ENCODE results near the gene RMDN2.
A peak's percentile ranks its signal among the peaks of the same experiment; 100 is the strongest.

RMDN2 gene, protein sequence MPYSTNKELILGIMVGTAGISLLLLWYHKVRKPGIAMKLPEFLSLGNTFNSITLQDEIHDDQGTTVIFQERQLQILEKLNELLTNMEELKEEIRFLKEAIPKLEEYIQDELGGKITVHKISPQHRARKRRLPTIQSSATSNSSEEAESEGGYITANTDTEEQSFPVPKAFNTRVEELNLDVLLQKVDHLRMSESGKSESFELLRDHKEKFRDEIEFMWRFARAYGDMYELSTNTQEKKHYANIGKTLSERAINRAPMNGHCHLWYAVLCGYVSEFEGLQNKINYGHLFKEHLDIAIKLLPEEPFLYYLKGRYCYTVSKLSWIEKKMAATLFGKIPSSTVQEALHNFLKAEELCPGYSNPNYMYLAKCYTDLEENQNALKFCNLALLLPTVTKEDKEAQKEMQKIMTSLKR

DNA sequence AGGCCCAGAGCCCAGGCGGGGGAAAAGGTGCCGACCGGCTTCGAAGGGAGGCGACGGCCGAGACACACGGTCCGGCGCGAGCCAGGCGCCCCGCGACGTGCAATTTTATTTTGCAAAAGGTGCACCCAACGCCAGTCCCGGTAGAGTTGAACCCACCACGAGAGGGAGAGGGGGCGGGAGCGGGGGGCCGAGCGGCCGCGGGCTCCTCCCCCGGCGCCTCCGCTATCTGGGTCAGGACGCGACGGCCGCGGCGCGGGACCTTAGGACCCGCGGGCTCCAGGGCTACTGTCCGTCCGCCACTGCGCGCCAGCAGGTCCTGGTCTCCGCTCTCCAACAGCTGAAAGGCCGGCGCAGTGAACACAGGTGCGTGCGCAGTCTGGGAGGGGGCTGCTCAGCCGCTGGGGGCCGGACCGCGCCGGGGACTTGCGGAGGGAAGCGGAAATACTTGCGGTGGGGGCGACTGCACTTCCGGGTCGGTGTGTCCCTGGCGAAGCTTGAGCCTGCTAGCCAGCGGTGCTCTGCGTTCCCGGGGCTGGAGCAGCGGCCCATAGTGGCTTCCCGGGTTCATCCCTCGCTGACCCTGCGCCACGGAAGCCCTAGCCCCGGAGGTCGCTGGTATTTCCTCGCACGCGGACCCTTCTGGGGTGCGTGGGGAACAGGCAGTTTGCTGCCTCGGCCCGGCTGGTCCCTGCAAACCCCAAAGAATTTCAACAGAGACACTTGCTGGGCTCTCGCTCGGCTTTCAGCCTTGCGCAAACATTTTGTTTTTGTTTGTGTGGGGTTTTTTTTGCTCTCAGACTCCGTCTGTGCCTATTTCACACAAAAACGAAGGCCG is at the start of gene RMDN2:
Gene RMDN2, plus strand, starts transcription at position 225 of the 835 bp plus-strand sequence. CDS start 3,991 bp downstream, outside the sequence.
- DNase-seq = peak; percentile 80

DNA sequence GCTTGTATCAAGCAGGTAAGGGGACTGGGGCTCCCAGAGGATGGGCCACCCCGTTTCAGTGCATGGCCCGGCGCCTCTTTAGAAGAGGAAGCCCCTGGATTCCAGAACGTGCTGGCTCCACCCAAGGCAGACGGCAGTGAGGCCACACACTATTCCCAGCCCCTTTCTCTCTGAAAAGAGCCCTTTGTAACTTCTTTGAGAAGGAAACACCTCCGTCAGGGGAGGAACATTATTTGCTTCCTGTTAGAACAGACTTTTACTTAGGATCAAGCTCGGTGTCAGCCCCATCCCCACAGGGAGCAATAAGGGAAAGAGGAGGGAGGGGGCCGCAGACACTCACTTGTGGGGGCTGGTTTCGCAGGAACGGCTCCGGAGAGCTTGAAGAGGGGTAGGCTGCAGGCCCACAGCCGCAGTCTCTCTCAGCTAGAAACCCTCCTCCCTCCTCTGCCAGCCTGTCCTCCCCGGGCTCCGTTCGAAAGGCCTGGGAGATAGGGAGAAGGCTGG is 49.6 kb upstream of the RMDN2 start:
- DNase-seq = no peak

DNA sequence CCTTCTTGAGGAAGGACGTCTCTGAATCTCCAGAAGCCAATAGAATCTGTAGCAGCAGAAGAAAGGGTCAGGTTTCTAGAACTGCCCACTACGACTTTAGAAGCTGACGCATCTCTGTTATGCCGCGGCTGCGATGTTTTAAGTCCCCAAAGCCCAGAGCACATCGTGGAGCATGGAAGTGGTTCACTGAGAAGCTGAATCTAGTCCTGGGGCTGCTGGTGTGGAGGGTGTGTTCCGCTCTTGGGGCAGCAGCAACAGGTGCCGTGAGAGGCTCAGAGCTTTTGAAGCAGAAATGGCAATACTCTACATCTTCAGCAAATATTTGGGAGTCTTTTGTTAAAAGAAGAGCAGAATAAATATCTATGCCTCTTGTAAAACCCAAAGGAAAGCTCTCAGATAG is 48.9 kb upstream of the RMDN2 start:
- no peak for DNase-seq

DNA sequence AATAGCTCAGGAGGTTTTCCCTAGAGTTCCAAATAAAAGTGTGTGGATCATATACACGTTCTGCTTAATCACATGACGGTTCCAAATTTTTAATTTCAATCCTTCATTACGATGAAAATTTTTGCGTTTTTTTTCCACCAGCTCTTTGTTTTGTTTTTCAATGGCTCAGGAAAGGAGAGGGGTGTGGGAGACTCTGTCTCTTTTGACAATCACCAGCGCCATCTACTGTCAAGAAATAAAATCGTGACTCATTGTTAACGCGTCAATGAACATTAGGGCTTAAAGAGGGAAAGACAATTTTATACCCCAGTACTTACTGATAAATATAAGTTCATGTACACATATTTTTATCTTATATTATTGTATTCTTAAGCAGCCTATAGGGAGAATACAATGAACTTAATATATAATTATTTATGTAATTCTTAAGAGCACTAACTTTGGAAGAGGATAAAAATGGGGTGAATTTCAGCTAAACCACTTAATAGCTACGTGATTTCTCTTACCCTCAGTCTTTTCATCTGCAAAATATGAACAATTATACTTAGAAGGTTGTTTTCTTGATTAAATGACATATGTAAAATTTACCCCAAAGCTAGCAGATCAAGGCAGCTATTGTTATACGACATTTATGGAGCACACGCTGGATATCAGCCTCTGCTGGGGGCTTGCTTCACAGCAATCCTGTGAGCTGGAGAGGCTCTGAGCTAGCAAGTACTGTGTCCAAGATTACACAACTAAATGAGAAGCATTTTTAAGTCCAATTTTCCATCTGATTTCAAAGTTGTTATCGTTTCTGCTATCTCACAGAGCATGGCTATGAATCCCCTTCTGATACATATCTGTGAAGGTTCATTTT is 47.4 kb upstream of the RMDN2 start:
- DNase-seq = no peak

DNA sequence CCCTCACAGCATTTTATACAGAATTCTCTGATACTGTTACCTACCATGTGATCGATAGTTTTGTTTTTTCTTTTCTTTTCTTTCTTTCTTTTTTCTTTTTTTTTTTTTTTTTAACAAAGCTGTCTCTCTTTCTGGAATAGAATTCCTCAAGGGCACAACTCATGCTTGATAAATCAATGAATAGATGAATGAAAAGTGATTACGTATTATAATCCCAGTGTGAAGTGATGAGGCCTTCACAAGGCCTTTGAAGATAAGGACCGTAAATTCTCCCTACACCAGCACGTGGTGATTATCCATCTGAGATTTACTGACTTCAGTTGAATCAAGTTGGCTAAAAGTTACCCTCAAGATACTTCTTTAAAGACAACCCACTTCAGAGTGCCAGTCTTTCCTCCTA is 46.6 kb upstream of the RMDN2 start:
- no peak for DNase-seq

DNA sequence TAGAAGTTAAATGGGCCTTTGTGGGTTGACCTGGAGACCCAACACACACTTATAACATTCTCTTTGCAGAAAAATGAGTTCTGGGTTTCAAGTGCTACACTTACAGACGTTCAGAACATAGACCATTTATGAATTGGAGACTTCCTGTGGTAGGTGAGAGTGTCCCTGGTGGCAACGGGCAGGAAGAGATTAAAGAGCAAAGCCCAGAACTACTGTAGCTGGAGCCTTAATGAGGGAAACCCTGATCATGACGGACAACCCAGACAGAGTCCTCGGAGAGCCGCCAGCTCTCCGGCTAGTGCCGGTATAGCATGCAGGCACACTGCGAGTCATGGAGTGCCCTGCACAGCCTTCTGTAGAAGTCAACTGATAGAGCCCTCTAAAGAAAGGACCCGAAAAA is 44.5 kb upstream of the RMDN2 start:
- no peak for DNase-seq

DNA sequence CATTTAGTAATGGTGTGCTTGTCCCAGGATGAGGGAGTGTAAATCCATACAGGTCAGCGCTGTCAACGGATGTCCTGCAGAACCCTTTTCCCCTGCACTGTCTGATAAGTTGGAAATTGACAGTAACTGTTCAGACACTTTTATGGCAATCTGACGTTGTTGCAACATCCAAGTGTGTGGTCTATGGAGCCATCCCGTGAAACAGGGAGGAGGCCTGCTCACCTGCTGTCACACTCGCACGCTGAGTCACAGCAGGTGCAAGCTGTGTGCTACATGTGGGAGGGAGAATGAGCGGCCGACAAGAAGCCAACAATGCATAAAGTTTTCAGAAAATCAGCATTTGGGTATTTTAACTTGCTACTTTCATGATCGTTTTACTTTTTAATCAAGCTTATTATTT is 43.7 kb upstream of the RMDN2 start:
- DNase-seq = no peak

DNA sequence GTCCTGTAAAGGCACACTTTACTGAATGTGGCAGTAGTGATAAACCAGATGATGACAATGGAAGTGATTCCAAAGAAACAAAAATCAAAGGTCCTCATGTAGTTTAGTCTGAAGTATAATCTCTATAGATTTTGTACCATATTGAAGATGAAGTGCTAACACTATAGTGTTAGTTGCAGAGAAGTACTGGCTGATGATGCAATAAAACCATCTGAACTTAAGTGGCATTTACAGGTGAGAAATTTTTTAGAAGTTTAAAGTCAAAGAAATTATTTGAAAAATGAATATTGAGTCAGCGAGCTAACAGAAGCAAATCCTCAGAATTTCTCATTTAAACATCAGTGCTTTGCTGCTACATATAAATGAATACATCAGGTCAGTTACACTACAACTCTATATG is 43.1 kb upstream of the RMDN2 start:
- no peak for DNase-seq

DNA sequence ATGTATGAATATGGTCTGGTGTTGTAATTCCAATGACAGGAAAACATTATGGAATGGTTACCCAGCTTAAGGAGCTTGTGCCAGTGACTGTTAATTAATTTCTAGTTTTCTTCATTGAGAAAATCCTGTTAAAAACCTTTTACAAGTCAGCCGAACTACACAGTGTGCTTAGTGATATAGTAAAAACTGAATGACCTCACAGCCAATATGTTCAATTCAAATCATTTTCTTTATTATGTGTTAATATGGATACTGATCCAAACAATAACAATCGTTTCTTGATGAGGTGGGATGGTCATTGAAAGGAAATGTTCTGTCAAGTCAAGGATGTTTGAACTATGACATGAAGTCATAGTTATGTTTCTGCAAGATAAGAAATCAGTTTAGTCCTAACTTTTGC is 41.6 kb upstream of the RMDN2 start:
- no peak for DNase-seq

DNA sequence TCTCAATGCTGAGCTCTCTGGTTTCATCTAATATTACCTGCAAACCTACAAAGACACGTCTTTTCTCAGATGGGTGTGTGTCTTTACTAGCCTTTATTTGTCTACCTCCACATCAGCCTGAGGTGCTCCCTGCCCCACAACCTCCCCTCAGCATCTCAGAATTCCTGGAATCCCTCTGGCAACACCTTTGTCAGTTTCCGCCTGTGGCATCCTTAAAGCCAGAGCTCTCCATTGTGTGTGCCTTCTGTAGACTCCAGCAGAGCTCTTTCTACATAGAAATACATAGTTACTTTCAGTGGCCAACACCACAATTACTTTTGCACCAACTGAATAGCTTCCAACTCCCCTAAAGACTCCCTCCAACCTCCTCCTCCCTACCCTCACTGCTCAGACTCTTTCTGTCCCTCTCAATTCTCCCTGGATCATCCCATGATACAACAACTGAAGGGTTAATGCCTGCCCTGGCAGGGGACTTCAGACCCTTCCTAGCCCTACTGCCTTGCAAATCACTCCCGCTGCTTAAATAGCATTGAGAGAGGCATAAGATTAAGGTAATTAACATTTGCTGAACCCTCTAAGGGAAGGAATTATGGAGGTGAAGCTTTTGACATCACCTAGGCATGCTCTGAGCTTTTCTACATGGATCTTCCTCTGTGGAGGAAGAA is 39.6 kb upstream of the RMDN2 start:
- no peak for DNase-seq

DNA sequence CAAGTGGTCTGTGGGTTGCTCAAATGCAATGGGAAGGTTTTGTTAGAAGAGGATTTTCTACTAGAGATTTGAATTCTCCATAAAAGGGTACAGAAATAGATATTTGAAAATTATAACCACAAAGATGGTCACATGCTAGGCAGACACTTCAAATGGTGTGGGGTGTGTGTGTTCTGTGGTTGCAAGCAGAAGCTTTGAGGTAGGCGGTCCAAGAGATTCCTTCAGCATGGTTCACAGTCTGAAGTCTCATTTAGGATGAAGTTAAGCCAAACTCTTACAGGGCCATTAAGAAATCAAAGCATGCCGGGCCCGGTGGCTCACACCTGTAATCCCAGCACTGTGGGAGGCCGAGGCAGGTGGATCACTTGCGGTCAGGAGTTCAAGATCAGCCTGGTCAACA is 38.3 kb upstream of the RMDN2 start:
- no peak for DNase-seq

DNA sequence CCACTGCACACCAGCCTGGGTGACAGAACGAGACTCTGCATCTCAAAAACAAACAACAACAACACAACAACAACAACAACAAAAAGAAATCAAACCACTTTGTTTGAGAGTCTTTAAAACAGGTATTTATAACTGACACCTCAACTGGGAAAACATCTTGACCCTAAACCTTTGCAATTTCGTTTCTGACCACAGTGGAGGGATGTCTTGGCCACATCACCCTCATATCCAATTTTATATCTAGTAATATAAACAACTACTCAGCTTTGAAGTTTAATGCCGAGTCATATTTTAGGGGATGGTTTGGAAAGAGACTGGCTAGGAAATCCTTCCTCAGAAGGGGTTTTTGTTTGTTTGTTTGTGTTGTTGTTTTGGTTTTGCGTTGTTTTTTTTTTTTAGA is 37.8 kb upstream of the RMDN2 start:
- no peak for DNase-seq

DNA sequence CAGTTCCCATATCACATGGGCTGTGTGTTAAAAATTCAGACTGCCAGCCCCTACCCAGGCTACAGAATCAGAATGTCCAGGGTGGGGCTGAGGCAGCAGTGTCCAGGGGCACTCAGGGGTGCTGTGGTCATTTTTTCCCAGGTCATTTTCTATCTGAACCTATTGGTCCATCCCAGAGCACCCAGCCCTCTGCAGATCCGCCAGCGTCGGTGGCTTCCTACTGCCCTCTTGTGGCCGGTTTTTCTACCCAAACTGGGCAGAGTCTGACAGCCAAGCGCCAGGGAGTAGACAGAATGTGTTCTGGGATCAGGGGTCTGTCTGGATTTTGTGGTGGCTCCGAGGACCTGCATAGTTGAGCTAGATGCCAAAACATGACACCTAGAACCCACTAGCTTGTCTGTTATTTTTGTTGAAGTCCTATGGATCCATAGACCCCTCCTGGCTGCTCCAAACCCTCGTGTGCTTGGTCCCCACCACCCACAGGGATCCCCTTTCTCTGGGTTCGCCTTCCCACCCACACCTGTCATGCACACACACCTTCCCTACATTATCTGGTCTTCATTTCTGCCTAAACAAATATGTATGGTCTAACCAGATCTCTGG is 34.1 kb upstream of the RMDN2 start:
- peak; percentile 66 for DNase-seq

DNA sequence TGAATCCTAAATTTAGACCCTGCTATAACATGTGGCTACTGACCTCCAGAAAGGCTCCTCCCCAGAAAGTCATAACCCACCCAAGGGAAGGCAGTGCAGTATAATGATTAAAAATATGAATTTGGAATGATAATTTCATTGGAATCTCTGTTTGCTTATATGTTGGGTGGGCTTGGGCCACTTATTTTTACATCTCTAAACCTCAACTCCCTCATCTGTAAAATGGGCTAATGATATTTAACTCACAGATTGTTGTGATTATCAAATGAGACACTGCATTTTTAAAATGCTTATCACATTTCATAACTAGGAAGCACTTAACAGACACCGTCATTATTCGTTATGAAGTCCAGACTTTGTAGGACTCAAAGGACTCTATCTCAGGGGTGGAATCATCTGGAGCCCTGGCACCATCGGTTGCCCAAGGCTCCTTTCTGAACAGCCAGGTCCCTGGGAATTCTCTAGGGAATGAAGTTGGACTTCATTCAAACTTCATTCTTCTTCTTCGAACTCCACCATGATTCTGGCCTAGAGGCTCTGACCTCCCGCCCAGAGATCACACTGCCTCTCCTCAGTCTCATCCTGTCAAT is 33.1 kb upstream of the RMDN2 start:
- no peak for DNase-seq

DNA sequence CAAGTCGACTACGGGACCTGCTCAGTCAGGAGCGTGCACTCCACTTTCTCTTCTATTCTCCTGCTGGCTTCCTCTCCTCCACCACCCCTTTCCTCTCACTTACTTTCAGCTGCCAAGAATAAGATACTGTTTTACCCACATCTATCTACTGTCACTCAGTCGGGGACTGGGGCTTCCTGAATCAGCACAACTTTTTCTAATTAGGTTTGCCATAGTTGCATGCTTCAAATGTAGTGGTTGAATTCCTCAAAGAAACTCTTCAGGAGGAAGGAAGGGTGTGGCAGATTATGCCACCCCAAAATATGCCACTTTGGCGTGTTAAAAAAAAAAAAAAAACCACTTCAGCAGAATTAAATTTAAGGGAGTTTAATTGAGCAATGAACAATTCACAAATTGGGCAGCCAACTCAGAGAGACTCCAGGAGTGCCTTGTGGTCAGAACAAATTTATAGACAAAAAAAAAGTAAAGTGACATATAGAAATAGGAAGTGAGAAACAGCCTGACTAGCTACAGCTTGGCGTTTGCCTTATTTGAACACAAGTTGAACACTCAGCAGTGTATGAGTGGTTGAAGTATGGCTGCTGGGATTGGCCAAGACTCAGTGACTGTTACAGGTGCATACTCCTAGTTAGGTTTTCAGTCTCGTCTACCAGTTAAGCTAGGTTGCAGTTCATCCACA is 32.5 kb upstream of the RMDN2 start:
- no peak for DNase-seq

DNA sequence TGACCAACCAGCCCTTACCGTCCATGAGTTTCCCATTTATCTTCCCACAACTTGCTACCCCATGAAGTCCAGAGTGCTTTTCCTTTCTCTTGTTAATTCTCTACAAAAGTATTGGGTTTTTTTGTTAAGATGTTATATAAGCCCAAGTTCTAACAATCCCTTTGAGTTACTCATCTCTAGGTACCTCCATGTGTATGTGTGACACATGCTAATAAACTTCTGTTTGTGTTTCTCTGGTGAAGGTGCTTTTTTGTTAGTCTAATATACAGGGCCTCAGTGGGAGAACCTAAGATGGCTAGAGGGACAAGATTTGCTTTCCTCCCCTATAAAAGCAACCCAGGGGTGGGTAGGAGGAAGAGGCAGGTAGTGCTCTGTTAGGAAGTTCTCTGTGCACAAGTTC is 31.8 kb upstream of the RMDN2 start:
- no peak for DNase-seq

DNA sequence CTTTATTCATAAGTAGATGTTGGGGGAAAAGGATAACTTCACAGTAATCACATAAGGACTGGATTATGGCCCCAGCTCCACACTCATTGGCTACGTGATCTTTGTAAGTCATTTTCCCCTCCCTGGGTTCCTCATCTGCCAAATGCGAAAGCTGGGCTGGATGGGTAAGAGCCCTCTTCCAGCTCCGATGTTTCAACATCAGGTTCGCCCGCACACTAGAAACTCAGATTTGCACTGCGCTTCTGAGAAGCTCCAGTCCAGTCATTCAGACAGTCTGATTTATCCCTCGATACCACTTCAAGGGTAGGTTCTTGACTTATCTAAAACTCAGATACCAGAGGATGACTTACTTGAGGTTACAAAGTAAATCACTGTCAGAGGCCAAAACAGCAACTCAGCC is 31.0 kb upstream of the RMDN2 start:
- DNase-seq = no peak

DNA sequence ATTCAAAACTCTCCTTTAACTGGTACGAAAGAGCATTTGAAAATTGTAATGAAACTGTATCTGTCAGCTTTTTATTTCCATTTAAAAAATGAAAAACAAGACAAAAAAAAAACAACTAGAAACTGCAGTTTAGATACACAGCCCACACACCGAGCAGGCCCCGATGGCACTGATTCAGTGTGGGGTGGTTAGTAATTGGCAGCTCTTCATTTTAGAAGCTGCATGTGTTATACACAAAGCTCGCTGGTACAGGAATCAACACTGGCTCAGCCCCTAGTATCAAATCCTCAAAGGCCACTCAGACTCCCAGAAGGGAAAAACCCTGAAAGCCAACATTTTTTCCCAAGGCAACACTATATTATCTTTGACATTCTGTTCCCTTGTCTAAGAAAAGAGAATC is 30.5 kb upstream of the RMDN2 start:
- no peak for DNase-seq

DNA sequence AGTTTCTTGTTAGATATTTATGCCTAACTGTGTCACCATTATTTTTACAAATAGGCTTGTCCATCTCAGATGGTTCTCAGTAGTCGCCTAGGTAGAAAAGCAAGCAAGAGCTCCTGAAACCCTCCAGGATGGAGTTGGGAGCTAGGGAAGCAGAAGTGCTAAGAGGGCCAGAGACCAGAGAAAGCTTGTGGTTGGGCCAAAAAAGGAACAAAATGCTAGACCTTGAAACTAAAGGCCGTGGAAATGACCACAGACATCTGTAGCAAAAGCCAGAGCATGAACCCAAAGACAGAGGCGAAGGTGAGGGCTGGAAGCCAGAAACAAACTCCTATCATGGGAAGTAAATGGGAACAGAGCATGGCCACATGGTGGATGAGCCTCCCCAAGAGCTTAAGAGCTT is 29.9 kb upstream of the RMDN2 start:
- DNase-seq = no peak

DNA sequence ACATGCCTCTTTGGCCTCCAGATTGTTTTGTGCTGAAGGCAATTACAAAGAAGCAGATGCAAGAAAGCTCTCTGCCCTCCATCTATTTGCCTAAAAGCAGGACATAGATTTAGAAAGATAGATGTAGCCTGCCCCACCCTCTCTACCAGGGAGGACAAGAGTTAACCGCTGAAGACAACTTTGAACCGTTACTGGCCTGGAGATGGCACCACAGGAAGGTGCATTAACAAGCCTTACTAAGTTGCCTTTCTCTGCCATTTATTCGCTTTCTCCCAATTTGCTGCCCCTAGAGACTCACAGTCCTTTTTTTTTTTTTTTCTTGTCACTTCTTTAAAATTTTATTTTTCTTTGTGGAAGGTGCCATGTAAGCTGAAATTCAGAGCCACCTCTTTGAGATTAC is 28.8 kb upstream of the RMDN2 start:
- DNase-seq = no peak

DNA sequence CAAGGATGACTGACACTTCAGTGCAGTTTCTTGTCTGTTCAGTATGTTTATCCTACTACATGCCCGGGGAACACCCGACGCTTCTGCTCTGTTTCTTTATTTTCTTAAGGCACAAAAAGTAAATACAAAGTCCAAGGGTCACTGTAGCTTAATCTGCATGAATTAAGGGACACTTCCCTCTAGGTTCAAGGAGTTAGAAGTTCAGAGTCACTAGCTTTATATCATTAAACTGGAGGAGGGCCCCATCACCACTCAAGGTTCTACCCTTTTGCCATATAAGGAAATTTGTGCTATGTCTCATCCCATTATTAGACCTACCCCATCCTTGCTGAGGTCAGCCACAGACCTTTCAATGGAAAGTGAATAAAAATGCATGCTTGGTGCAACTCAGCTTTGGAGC is 27.6 kb upstream of the RMDN2 start:
- no peak for DNase-seq
